Kidney (tissue), 14 donors: Measurements from ENCODE around the gene KRT84. TPM values are rescaled to one million over a fixed set of nuclear protein-coding genes. Genes with fewer than 3 reads are reported as not detected.
A peak's percentile ranks its signal among the peaks of the same experiment; 100 is the strongest.

ENCODE experiments used
- DNase-seq, 5 donors: peaks; one replicate each; pipeline ENCODE4 v3.0.0-alpha.2; 2013 to 2020
- FAIRE-seq: peaks from 2 replicates; lab custom pipeline; 2012; peaks lifted over from hg19 to GRCh38; lab: Jason Lieb, UNC
- H3K27ac ChIP-seq, 2 donors: one replicate each; pipeline ENCODE4 v1.7.0; 2013; ENCODE audit warnings: low read depth in 2 of 2, low read length in 2 of 2, inconsistent platforms in 1 of 2
- H3K27me3 ChIP-seq: one replicate; pipeline ENCODE4 v1.7.1; 2013; ENCODE audit warnings: low read length, inconsistent platforms; ENCODE audit not compliant: control insufficient read depth, insufficient read depth
- H3K36me3 ChIP-seq, 3 donors: one replicate each; pipeline versions ENCODE4 v1.7.0 to v1.7.1; 2013; ENCODE audit warnings: low read length in 3 of 3, control low read depth in 1 of 3, inconsistent platforms in 1 of 3; ENCODE audit not compliant: insufficient read depth in 3 of 3, control insufficient read depth in 2 of 3
- H3K4me1 ChIP-seq, 3 donors: one replicate each; pipeline versions ENCODE4 v1.7.0 to v1.7.1; 2013; ENCODE audit warnings: low read length in 3 of 3, inconsistent platforms in 1 of 3, low read depth in 1 of 3; ENCODE audit not compliant: control insufficient read depth in 2 of 3, insufficient read depth in 2 of 3
- H3K4me3 ChIP-seq, 3 donors: one replicate each; pipeline versions ENCODE4 v1.7.0 to v1.8.1; 2013; ENCODE audit warnings: low read length in 3 of 3, control low read depth in 1 of 3, inconsistent platforms in 1 of 3
- H3K9ac ChIP-seq, 3 donors: one replicate each; pipeline versions ENCODE4 v1.7.0 to v1.7.1; 2013; ENCODE audit warnings: low read length in 3 of 3, control low read depth in 1 of 3, inconsistent platforms in 1 of 3
- H3K9me3 ChIP-seq, 3 donors: one replicate each; pipeline versions ENCODE4 v1.7.0 to v1.7.1; 2013; ENCODE audit warnings: low read length in 3 of 3, control low read depth in 1 of 3, inconsistent platforms in 1 of 3; ENCODE audit not compliant: control insufficient read depth in 2 of 3, insufficient read depth in 1 of 3
- intact Hi-C: fragments of 100-400 bp; cut with DNase I; formaldehyde crosslinking; loops from one replicate; pipeline ENCODE4 v1.11.1; 2022
- polyA plus RNA-seq: library from polyadenylated mRNA; stranded (reverse); fragments of 350-450 nt; fragmentation: Illumina TruSeq; extraction: RNeasy Lipid Tissue Mini Kit (QIAGEN cat#74804); gene quantifications from one replicate; pipeline ENCODE4 v1.2.3, GENCODE V29; 2014; ENCODE audit warnings: low read depth, low replicate concordance; ENCODE audit not compliant: insufficient read depth
- total RNA-seq: library from RNA; stranded (reverse); fragmentation: NEBNext Ultra II Directional; extraction: Animal tissue kit (Norgen Biotek cat#: 25700); gene quantifications from one replicate; pipeline ENCODE4 v1.2.1, GENCODE V29; 2021
- TF ChIP-seq, protein P1 (sequence below): IDR thresholded peaks from 3 replicates; pipeline ENCODE4 v1.5.1; 2012; ENCODE audit warnings: mild to moderate bottlenecking, moderate library complexity, borderline replicate concordance; ENCODE audit not compliant: insufficient read depth; ENCODE audit errors: extremely low read depth
- donor health status: control.
- donor health status: control.
- donor health status: control.
- donor health status: control.
- donor health status: control.
- donor health status: DM: yes; HTN: yes; CAD: no.
- donor health status: Normal renal cell carcinoma (clear cell type).

Gene KRT84
- total and polyA plus RNA-seq, 2 donors from 2014 or later, result not detected

- FAIRE-seq, result no peak
Measured at GRCh38 chr12:52402873-52403540, 17.6 kb upstream of the KRT84 start.

GRCh38 chr12:52402377-52402776 is 16.9 kb upstream of the KRT84 start:
- intact Hi-C loops, result no loop called here
- DNase-seq (peak in 1 of 5 donors; percentile 2), FAIRE-seq (no peak)
- Histone ChIP-seq H3K4me3 (no peak overlapping the region), H3K36me3 (no peaks in the 10 kb centered on the region), H3K27me3 (no peaks in the 10 kb centered on the region), H3K9me3 (no peaks in the 10 kb centered on the region), H3K9ac (no peak overlapping the region), H3K27ac (no peak overlapping the region), H3K4me1 (no peaks in the 10 kb centered on the region)
- TF ChIP-seq, protein P1, sequence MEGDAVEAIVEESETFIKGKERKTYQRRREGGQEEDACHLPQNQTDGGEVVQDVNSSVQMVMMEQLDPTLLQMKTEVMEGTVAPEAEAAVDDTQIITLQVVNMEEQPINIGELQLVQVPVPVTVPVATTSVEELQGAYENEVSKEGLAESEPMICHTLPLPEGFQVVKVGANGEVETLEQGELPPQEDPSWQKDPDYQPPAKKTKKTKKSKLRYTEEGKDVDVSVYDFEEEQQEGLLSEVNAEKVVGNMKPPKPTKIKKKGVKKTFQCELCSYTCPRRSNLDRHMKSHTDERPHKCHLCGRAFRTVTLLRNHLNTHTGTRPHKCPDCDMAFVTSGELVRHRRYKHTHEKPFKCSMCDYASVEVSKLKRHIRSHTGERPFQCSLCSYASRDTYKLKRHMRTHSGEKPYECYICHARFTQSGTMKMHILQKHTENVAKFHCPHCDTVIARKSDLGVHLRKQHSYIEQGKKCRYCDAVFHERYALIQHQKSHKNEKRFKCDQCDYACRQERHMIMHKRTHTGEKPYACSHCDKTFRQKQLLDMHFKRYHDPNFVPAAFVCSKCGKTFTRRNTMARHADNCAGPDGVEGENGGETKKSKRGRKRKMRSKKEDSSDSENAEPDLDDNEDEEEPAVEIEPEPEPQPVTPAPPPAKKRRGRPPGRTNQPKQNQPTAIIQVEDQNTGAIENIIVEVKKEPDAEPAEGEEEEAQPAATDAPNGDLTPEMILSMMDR, result no peak

More at GRCh38 chr12:52402873-52403540, 17.6 kb upstream of the KRT84 start:
- intact Hi-C loops, result no loop called here
- H3K9me3 ChIP-seq, result no peaks in the 10 kb centered on the region
- no peak overlapping the region for H3K9ac ChIP-seq
- TF ChIP-seq, protein P1, result no peak
- no peaks in the 10 kb centered on the region for H3K27me3 ChIP-seq
- H3K27ac ChIP-seq, result no peak overlapping the region
- no peak overlapping the region for H3K4me3 ChIP-seq
- H3K36me3 ChIP-seq, result no peaks in the 10 kb centered on the region
- no peaks in the 10 kb centered on the region for H3K4me1 ChIP-seq
- DNase-seq, result peak in 1 of 5 donors; percentile 14

DNA sequence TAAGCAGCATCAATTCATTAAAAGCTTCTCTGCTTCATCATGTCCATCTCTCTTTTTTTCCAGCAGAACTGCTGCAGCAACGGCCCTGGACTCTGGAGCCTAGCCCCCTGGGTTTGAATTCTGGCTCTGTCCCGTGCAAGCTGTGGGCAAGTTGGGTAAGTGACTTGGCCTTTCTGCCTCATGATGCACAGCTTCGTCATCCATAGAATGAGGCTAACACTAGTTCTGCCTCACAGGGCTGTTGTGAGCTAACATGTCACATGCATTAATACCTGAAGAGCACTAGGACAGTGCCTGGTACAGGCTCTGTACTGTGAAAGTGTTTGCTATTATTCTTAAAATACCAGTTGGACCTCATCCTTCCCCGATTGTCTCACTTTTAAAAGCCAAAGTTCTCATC is 16.5 kb upstream of the KRT84 start:
- H3K9ac ChIP-seq, result no peak overlapping the region
- DNase-seq, result peak in 1 of 5 donors; percentile 3
- TF ChIP-seq, protein P1, result no peak
- no peaks in the 10 kb centered on the region for H3K27me3 ChIP-seq
- no peaks in the 10 kb centered on the region for H3K9me3 ChIP-seq
- no peak overlapping the region for H3K27ac ChIP-seq
- FAIRE-seq, result no peak
- intact Hi-C loops, result no loop called here
- H3K4me1 ChIP-seq, result no peaks in the 10 kb centered on the region
- H3K4me3 ChIP-seq, result no peak overlapping the region
- H3K36me3 ChIP-seq, result no peaks in the 10 kb centered on the region
